GM19395 (cell line): Measurements from ENCODE around the gene APOE.

Experiments
- ATAC-seq: cut with Tn5 transposase; IDR thresholded peaks from one replicate; pipeline ENCODE4 v1.9.1; 2021; ENCODE audit warnings: mild to moderate bottlenecking, moderate library complexity; ENCODE audit not compliant: unreplicated experiment

APOE gene

DNA sequence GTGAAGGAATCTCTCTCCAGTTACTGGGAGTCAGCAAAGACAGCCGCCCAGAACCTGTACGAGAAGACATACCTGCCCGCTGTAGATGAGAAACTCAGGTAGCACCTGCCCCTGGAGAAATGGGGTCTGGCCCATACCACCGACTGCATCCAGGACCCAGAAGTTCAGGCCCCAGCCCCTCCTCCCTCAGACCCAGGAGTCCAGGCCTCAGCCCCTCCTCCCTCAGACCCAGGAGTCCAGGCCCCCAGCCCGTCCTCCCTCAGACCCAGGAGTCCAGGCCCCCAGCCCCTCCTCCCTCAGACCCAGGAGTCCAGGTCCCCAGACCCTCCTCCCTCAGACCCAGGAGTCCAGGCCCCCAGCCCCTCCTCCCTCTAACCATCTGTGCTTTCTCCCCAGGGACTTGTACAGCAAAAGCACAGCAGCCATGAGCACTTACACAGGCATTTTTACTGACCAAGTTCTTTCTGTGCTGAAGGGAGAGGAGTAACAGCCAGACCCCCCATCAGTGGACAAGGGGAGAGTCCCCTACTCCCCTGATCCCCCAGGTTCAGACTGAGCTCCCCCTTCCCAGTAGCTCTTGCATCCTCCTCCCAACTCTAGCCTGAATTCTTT, 43.3 kb downstream of the APOE start:
- no peak for ATAC-seq

DNA sequence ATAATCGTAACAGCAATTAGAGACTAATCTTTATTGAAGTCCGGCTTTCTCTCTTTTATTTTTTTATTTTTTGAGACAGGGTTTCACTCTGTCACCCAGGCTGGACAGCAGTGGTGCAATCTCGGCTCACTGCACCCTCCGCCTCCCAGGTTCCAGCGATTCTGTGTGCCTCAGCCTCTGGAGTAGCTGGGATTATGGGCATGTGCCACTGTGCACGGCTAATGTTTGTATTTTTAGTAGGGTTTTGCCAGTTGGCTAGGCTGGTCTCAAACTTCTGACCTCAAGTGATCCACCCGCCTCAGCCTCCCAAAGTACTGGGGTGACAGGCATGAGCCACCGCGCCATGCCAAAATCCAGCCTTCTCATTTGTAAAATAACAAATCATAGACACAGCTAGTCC, 44.0 kb downstream of the APOE start:
- no peak for ATAC-seq

DNA sequence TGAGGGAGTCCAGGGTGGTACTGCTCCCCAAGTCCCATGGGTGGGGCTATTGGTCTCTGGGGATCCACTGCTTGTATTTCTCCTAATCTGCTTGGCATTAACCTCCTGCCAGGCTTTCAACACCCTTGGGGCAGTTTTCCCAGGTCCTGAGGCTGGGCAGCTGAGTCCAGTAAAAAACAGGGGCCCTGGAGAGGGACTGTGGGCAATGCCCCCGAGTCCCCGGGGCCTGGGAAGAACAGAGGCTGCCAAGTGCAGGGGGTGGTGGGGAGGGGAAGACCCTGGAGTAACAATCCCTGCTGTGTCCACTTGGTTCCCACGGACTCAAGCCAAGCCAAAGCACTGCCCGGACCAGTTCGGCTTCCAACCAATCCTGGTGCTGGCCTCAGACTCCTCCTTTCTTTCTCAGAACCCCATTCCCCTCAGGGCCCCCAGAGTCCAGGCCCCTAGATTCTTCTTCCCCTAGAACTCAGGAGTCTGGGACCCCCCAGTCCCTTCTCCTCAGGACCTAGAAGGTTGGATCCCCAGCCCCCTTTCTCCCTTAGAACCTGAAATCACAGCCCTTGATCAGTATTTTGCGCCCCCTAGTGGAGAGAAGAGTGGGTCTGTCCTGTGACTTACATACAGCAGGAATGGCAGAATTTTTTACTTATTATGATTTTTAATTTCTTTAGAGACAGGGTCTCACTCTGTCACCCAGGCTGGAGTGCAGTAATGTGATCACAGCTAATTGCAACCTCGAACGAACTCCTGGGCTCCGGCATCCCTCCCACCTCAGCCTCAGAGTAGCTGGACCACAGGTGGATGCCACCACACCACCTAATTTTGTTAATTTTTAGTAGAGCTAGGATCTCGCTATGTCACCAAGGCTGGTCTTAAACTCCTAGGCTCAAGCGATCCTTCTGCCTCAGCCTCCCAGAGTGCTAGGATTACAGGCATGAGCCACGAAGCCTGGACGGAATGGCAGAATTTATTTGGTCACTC, 45.9 kb downstream of the APOE start:
- no peak for ATAC-seq

DNA sequence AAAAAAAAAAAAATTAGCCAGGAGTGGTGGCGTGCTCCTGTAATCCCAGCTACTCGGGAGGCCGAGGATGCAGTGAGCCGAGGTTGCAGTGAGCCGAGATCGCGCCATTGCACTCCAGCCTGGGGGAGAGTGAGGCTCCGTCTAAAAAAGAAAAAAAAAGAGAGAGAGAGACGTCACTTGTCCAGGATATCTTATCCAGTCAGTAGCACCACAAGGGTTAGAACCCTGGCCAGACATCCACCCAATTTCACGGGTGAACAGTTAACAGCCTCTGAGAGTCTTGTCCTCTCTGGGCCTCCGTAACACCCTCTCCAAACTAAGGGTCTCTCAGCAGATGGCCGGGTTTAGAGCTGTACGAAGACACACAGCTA, 48.7 kb downstream of the APOE start:
- ATAC-seq, result no peak

DNA sequence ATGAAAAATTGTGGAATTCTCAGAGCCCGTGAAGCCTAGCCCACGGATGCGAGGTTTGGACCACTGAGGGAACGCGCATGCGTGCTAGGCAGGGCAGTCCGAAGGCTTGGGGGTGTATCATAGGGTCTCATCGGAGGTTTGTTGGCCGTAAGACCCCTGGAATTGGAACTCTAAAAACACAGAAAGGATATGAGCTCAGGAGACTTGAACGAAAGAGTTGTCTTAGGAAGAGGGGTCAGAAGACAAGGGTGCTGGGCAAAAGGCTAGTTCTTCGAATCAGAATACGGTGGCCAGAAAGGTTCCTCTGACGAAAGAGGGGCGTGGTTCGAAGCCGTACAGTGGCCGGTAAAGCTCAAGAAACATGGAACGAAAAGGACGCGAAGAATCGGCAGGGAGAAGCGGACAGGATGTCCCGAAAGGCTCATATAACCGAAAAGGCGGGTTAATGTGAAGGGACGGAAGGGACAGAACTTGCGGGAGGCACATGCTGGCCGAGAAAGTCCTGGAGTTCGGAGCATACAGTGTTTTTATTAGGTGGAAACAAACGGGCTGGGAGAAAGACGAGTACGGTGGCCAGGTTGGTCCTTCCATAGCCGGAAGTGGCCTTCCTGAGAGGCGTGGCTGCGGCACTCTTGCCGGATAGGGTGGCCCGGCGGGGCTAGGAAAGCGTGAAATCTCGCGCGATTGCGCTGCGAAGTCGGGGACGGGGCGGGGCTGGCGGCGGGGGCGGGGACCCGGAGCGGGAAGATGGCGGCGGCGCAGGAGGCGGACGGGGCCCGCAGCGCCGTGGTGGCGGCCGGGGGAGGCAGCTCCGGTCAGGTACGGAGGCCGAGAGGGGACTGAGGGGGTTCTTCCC, 49.3 kb downstream of the APOE start, which contains the start of gene CLPTM1:
TSS of gene CLPTM1 (plus strand) at position 732 of the 856 bp plus-strand sequence. CDS start at position 748, 16 bp downstream.
- peak; percentile 87 for ATAC-seq

DNA sequence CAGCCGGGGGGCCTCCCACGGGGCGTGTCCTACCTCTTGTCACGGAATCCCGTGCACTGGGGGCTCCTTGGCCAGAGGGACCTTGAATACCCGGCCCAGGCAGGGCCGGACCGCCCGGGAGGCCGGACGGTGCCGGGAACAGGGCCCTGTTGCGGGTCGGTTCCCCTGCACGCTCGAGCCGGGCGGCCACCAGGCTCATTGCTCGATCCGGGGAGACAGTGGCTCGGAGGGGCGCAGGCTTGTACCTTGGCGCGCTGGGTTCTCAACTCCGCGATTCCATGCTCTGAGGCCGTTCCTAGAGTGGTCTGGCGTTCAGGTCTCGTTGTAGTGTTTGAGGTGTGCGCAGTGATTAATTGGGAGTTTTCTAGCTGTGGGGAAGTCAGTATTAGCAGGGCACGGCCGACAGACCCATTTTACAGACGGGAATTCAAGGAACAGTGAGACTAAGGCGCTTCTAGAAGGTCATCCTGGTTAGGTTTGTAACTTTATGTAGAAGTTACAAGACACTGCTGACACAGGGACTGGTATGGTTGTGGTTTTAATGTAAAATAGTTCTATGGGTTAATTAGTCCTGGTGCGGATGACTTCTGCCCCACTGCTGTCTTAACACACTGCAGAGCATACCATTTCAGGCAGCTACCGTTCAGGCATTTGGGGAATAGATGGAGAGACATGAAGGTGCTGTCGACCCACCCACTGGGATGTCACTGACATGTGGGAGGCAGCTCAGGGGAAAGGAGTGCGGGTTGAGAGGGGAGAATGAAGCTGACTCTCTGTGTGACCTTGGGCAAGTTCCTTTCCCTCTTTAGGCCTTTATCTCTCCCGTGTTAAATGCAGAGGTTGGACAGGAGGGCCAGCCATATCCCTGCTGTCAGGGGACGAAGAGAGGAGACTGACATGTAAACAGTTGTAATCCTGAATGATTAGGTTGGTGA, 50.2 kb downstream of the APOE start:
- peak; percentile 4 for ATAC-seq

DNA sequence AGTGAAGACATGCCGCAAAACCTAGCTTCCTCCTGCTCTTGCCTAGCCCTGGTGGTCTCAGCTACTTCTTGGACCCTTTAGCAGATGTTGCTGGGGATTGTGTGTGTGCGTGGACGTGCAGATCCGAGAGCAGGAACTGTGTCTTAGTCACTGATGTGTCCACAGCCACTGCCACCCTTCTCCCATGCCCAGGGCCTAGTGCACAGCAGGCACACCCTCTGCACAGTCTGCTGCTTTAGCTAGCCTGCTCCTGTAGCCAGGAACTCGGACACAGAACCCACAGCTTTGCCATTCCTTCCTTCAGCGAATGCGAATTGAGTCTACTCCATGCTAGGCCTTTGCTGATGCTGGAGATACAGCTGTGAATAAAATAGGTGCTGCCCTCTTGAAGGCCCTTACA, 51.9 kb downstream of the APOE start:
- no peak for ATAC-seq

DNA sequence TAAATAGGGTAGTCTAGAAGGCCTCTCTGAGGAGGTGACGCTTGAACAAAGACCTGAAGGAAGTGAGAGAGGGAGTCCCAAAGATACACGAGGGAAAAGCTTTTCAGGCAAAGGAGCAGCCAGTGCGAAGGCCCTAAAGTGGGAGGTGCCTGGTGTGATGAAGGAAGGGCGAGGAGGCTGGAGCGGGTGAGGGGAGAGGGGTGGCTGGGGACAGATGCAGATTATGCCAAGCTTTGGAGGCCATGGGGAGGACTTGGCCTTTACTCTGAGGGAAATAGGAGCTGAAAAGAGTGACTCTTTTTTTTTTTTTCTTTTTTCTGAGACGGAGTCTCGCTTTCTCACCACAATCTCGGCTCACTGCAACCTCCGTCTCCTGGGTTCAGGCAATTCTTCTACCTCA, 52.5 kb downstream of the APOE start:
- no peak for ATAC-seq
